GM23248 (cell line): Measurements from ENCODE around the gene POLR3H. TPM values are rescaled to one million over a fixed set of nuclear protein-coding genes. Genes with fewer than 3 reads are reported as not detected.

Experiments
- DNase-seq: peaks from one replicate; pipeline ENCODE4 v3.0.0-alpha.2; 2015
- H2AFZ ChIP-seq: fragments of 200-600 bp; sonication (generic); 2 replicates; pipeline ENCODE4 v1.6.1; 2016; ENCODE audit warnings: antibody characterized with exemption
- H3F3A ChIP-seq: fragments of 200-600 bp; sonication (generic); 2 replicates; pipeline ENCODE4 v1.6.1; 2016; ENCODE audit warnings: mild to moderate bottlenecking, antibody characterized with exemption, mixed run types; ENCODE audit not compliant: insufficient read depth
- H3K27ac ChIP-seq: fragments of 200-600 bp; sonication (generic); 2 replicates; pipeline ENCODE4 v1.5.1; 2016; ENCODE audit warnings: mild to moderate bottlenecking
- H3K27me3 ChIP-seq: fragments of 200-600 bp; sonication (generic); replicated peaks from 2 replicates; pipeline ENCODE4 v1.6.1; 2016; ENCODE audit warnings: mild to moderate bottlenecking; ENCODE audit not compliant: insufficient read depth
- H3K36me3 ChIP-seq: fragments of 200-600 bp; sonication (generic); 2 replicates; pipeline ENCODE4 v1.6.1; 2016; ENCODE audit warnings: low read depth, mild to moderate bottlenecking
- H3K4me1 ChIP-seq: fragments of 200-600 bp; sonication (generic); 2 replicates; pipeline ENCODE4 v1.6.1; 2016; ENCODE audit warnings: mild to moderate bottlenecking; ENCODE audit not compliant: insufficient read depth
- H3K4me2 ChIP-seq: fragments of 200-600 bp; sonication (generic); one replicate; pipeline ENCODE4 v1.6.1; 2016; ENCODE audit warnings: mild to moderate bottlenecking; ENCODE audit not compliant: unreplicated experiment
- H3K4me3 ChIP-seq: fragments of 200-600 bp; sonication (generic); 2 replicates; pipeline ENCODE4 v1.5.1; 2016; ENCODE audit warnings: mild to moderate bottlenecking
- H3K79me2 ChIP-seq: fragments of 200-600 bp; sonication (generic); 2 replicates; pipeline ENCODE4 v1.6.1; 2016; ENCODE audit warnings: mild to moderate bottlenecking; ENCODE audit not compliant: insufficient read depth
- H3K9ac ChIP-seq: fragments of 200-600 bp; sonication (generic); 2 replicates; pipeline ENCODE4 v1.6.1; 2016; ENCODE audit warnings: mild to moderate bottlenecking
- H3K9me2 ChIP-seq: fragments of 200-600 bp; sonication (generic); 2 replicates; pipeline ENCODE4 v1.6.1; 2016; ENCODE audit warnings: mixed run types, mild to moderate bottlenecking, moderate library complexity; ENCODE audit not compliant: insufficient read depth
- H3K9me3 ChIP-seq: fragments of 200-600 bp; sonication (generic); one replicate; pipeline ENCODE4 v1.6.1; 2017; ENCODE audit warnings: low read depth
- H4K20me1 ChIP-seq: fragments of 200-600 bp; sonication (generic); 2 replicates; pipeline ENCODE4 v1.6.0; 2016; ENCODE audit not compliant: insufficient read depth
- EZH2 ChIP-seq: fragments of 200-600 bp; sonication (generic); IDR thresholded peaks from 2 replicates; pipeline ENCODE4 v1.6.1; 2018; ENCODE audit warnings: antibody characterized with exemption, mild to moderate bottlenecking; ENCODE audit not compliant: insufficient read depth, poor library complexity, severe bottlenecking
- EZH2phosphoT487 ChIP-seq: fragments of 200-600 bp; sonication (generic); IDR thresholded peaks from 2 replicates; pipeline ENCODE4 v1.6.1; 2018; ENCODE audit warnings: antibody characterized with exemption, moderate library complexity, mild to moderate bottlenecking, low read depth; ENCODE audit not compliant: insufficient read depth
- WGBS, 2 experiments: methylation state at CpG; one replicate each; pipeline ENCODE4 v1.1.6; 2015 to 2017; ENCODE audit warnings: low lambda C conversion rate in 2 of 2, low coverage in 1 of 2; ENCODE audit errors: missing lambda C conversion rate in 2 of 2; 5-methylcytosine and 5-hydroxymethylcytosine counted together
- in situ Hi-C: fragments of 300-500 bp; cut with MboI; formaldehyde crosslinking; loops from 2 replicates; pipeline ENCODE4 v1.15.0; 2020
- polyA plus RNA-seq: library from polyadenylated mRNA; unstranded; fragments of >200 nt; fragmentation: Nextera tagmentation; extraction: Ambion mirVana; gene quantifications from 2 replicates; pipeline ENCODE4 v1.2.1, GENCODE V29; 2016
- total RNA-seq: library from RNA; depleted of rRNA; stranded (reverse); fragments of >200 nt; shearing (Covaris generic); gene quantifications from 2 replicates; pipeline ENCODE4 v1.2.3, GENCODE V29; 2014

The POLR3H gene
- total and polyA plus RNA-seq, 2 experiments from 2014 or later, result 21.2 to 49.6 TPM

DNA sequence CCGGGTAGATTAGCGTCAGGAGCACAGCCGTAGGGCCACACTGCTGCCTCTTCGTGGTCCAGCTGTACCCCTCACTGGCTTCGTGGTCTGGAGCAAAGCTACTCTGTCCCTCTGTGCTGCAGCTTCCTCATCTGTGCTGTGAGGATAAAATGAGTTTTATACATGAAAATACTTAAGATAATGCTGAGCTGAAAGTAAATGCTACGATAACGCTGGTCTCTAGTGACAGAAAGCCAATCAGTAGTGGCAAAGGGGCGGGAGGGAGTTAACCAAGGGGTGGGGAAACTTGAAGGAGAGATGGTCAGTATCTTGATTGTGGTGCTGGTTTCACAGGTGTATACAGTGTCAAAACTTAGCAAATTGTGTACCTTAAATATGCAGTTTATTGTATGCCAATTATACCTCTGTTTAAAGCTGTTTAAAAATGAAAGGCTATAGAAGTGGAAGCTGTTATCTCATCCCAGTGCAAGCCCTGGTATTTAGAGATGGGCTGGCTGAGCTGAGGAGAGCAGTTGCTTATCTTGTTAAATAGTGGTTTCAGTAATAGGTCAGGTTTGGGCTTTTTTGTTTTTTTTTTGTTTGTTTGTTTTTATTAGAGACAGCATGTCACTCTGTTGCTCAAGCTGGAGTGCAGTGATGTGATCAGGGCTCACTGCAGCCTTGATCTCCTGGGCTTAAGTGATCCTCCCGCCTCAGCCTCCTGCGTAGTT, 38.6 kb downstream of the POLR3H start:
- H2AFZ ChIP-seq, result no peak overlapping the region
- in situ Hi-C loops, result no loop called here
- 90 to 93% methylated on average over 10 of the region's 10 CpGs for WGBS, 2 experiments

GRCh38 chr22:41504816-41505215, 39.5 kb downstream of the POLR3H start:
- no peaks in the 10 kb centered on the region for H3K9me2 ChIP-seq
- no peaks in the 10 kb centered on the region for H4K20me1 ChIP-seq
- 81 to 90% methylated on average over 4 of the region's 4 CpGs for whole genome bisulfite sequencing, 2 experiments
- no peak overlapping the region for H2AFZ ChIP-seq
- H3K36me3 ChIP-seq, result no peaks in the 10 kb centered on the region
- no peaks in the 10 kb centered on the region for H3K27me3 ChIP-seq
- DNase-seq, result no peak
- H3K79me2 ChIP-seq, result 0 out of 2 replicates have a peak, but pooled peaks cover 3% of the 10 kb centered on the region
- H3K9me3 ChIP-seq, result no peaks in the 10 kb centered on the region
- TF ChIP-seq EZH2 (no peak), EZH2phosphoT487 (no peak)
- H3K4me2 ChIP-seq, result no peak overlapping the region
- H3K4me3 ChIP-seq, result no peak overlapping the region
- H3K4me1 ChIP-seq, result peaks cover 4% of the 10 kb centered on the region; the same call in 1 of the 2 replicates
- H3K9ac ChIP-seq, result no peak overlapping the region
- H3K27ac ChIP-seq, result no peak overlapping the region
- in situ Hi-C loops, result no loop called here
- H3F3A ChIP-seq, result no peaks in the 10 kb centered on the region

More for the DNA sequence above, 38.6 kb downstream of the POLR3H start:
- H3F3A ChIP-seq, result no peaks in the 10 kb centered on the region
- H3K27ac ChIP-seq, result no peak overlapping the region
- H3K9me3 ChIP-seq, result no peaks in the 10 kb centered on the region
- H3K4me2 ChIP-seq, result no peak overlapping the region
- H3K27me3 ChIP-seq, result no peaks in the 10 kb centered on the region
- no peaks in the 10 kb centered on the region for H3K9me2 ChIP-seq
- TF ChIP-seq EZH2phosphoT487, result no peak
- no peak for TF ChIP-seq EZH2
- H3K79me2 ChIP-seq, result 0 out of 2 replicates have a peak, but pooled peaks cover 3% of the 10 kb centered on the region
- H3K4me1 ChIP-seq, result peaks cover 4% of the 10 kb centered on the region; the same call in 1 of the 2 replicates
- H4K20me1 ChIP-seq, result no peaks in the 10 kb centered on the region
- H3K4me3 ChIP-seq, result no peak overlapping the region
- no peaks in the 10 kb centered on the region for H3K36me3 ChIP-seq
- DNase-seq, result no peak
- no peak overlapping the region for H3K9ac ChIP-seq

GRCh38 chr22:41504397-41504796, 39.9 kb downstream of the POLR3H start:
- no peaks in the 10 kb centered on the region for H3F3A ChIP-seq
- H3K9ac ChIP-seq, result no peak overlapping the region
- H3K9me2 ChIP-seq, result no peaks in the 10 kb centered on the region
- no peaks in the 10 kb centered on the region for H3K36me3 ChIP-seq
- no peak overlapping the region for H3K4me3 ChIP-seq
- in situ Hi-C loops, result no loop called here
- H4K20me1 ChIP-seq, result no peaks in the 10 kb centered on the region
- no peak for TF ChIP-seq EZH2phosphoT487
- no peak for TF ChIP-seq EZH2
- peaks cover 4% of the 10 kb centered on the region; the same call in 1 of the 2 replicates for H3K4me1 ChIP-seq
- H3K9me3 ChIP-seq, result no peaks in the 10 kb centered on the region
- H2AFZ ChIP-seq, result no peak overlapping the region
- DNase-seq, result peak; percentile 76
- no peak overlapping the region for H3K4me2 ChIP-seq
- peaks cover 6% of the 10 kb centered on the region; the same call in 1 of the 2 replicates for H3K79me2 ChIP-seq
- 41 to 54% methylated on average over 7 of the region's 7 CpGs for WGBS, 2 experiments
- H3K27me3 ChIP-seq, result no peaks in the 10 kb centered on the region
- H3K27ac ChIP-seq, result no peak overlapping the region

DNA sequence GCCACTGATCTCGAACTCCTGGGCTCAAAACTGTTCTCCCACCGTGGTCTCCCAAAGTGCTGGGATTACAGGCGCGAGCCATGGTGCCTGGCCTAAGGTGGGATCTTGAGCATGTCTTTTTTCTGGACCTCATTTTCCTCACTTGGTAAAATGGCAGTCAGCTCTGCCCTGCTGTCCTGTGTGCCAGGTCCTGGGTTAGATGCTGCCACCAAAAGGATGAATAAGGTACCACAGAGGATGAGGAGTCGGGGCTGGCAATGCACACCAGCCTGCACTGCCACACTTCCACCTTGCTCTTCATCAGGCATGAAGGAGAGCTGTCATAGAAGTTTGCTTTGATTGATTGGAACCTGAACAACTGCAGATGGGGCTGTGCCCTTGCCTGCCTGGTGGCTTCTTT, 43.1 kb downstream of the POLR3H start:
- no peaks in the 10 kb centered on the region for H3K36me3 ChIP-seq
- no peak overlapping the region for H3K9ac ChIP-seq
- TF ChIP-seq EZH2phosphoT487, result no peak
- TF ChIP-seq EZH2, result no peak
- H3K9me2 ChIP-seq, result no peaks in the 10 kb centered on the region
- H2AFZ ChIP-seq, result no peak overlapping the region
- no peaks in the 10 kb centered on the region for H3K9me3 ChIP-seq
- no peaks in the 10 kb centered on the region for H4K20me1 ChIP-seq
- in situ Hi-C loops, result no loop called here
- no peaks in the 10 kb centered on the region for H3K27me3 ChIP-seq
- DNase-seq, result peak; percentile 30
- peaks cover 8% of the 10 kb centered on the region; the same call in 1 of the 2 replicates for H3K4me1 ChIP-seq
- 76 to 88% methylated on average over 5 of the region's 5 CpGs for WGBS, 2 experiments
- H3K79me2 ChIP-seq, result peaks cover 38% of the 10 kb centered on the region
- no peak overlapping the region for H3K4me2 ChIP-seq
- no peak overlapping the region for H3K27ac ChIP-seq
- no peak overlapping the region for H3K4me3 ChIP-seq
- H3F3A ChIP-seq, result no peaks in the 10 kb centered on the region
